WTC11 (cell line): ENCODE measurements around the gene FLT1. TPM values are rescaled to one million over a fixed set of nuclear protein-coding genes. Genes with fewer than 3 reads are reported as not detected.

Source experiments
- ATAC-seq: fragments of 200-7000 bp; cut with Tn5 transposase; 2 replicates; pipeline ENCODE4 v1.10.0; 2021; ENCODE audit warnings: mild to moderate bottlenecking, moderate library complexity
- CTCF ChIA-PET: fragments of 300-600 bp; sonication (Branson Sonifier 250); formaldehyde crosslinking; loops from one replicate; lab custom pipeline; 2021; ENCODE audit warnings: antibody characterized with exemption; lab: Charles Lee
- POLR2A ChIA-PET: fragments of 350-600 bp; sonication (Branson Sonifier 250); formaldehyde crosslinking; loops from one replicate; lab custom pipeline; 2021; ENCODE audit warnings: antibody characterized with exemption; lab: Charles Lee
- DNase-seq: peaks from one replicate; pipeline ENCODE4 v3.0.0; 2021; ENCODE audit warnings: low spot score
- H3K27ac Mint-ChIP-seq: 2 replicates; pipeline ENCODE4 v1.8.0; 2021; ENCODE audit warnings: mixed read lengths
- H3K27me3 Mint-ChIP-seq: 2 replicates; pipeline ENCODE4 v1.8.0; 2021; ENCODE audit warnings: low read depth, mild to moderate bottlenecking, moderate library complexity, mixed read lengths
- H3K36me3 Mint-ChIP-seq: 2 replicates; pipeline ENCODE4 v1.8.0; 2021; ENCODE audit warnings: mixed read lengths
- H3K4me1 Mint-ChIP-seq: 2 replicates; pipeline ENCODE4 v1.8.0; 2022; ENCODE audit warnings: mixed read lengths
- H3K4me3 Mint-ChIP-seq: 2 replicates; pipeline ENCODE4 v1.8.0; 2021; ENCODE audit warnings: mild to moderate bottlenecking, moderate library complexity, mixed read lengths
- H3K9me3 Mint-ChIP-seq: 2 replicates; pipeline ENCODE4 v1.8.0; 2021; ENCODE audit warnings: mixed read lengths
- ATF1 ChIP-seq: sonication (generic); formaldehyde crosslinking; IDR thresholded peaks from 2 replicates; pipeline ENCODE4 v1.8.1; 2023; ENCODE audit warnings: mild to moderate bottlenecking, moderate library complexity, missing genetic modification reagents
- CDX4 ChIP-seq: fragments of 250-450 bp; sonication (Bioruptor Pico); IDR thresholded peaks from 2 replicates; pipeline ENCODE4 v1.9.0; 2021; ENCODE audit warnings: moderate library complexity, mild to moderate bottlenecking, inconsistent platforms, borderline replicate concordance
- E2F5 ChIP-seq: sonication (generic); formaldehyde crosslinking; IDR thresholded peaks from 2 replicates; pipeline ENCODE4 v1.8.1; 2022; ENCODE audit warnings: mild to moderate bottlenecking, moderate library complexity, missing genetic modification reagents
- ETV6 ChIP-seq: sonication (generic); formaldehyde crosslinking; IDR thresholded peaks from 2 replicates; pipeline ENCODE4 v1.8.1; 2022; ENCODE audit warnings: mild to moderate bottlenecking, missing genetic modification reagents
- FOXJ3 ChIP-seq: sonication (generic); formaldehyde crosslinking; IDR thresholded peaks from 2 replicates; pipeline ENCODE4 v1.9.0; 2021; ENCODE audit warnings: missing genetic modification reagents, mild to moderate bottlenecking, borderline replicate concordance
- FOXP4 ChIP-seq: sonication (generic); formaldehyde crosslinking; IDR thresholded peaks from 2 replicates; pipeline ENCODE4 v1.8.0; 2022; ENCODE audit warnings: mild to moderate bottlenecking, missing genetic modification reagents
- GRHL2 ChIP-seq: fragments of 250-450 bp; sonication (Bioruptor Pico); IDR thresholded peaks from 2 replicates; pipeline ENCODE4 v1.8.0; 2022; ENCODE audit warnings: mild to moderate bottlenecking, moderate library complexity; ENCODE audit not compliant: insufficient replicate concordance, severe bottlenecking
- NFATC4 ChIP-seq: fragments of 250-450 bp; sonication (Bioruptor Pico); IDR thresholded peaks from 2 replicates; pipeline ENCODE4 v1.9.0; 2021; ENCODE audit warnings: mild to moderate bottlenecking
- TP53 ChIP-seq: sonication (generic); formaldehyde crosslinking; IDR thresholded peaks from 2 replicates; pipeline ENCODE4 v1.8.1; 2023; ENCODE audit warnings: mild to moderate bottlenecking, missing genetic modification reagents
- USF1 ChIP-seq: sonication (generic); formaldehyde crosslinking; IDR thresholded peaks from 2 replicates; pipeline ENCODE4 v1.8.0; 2022; ENCODE audit warnings: mild to moderate bottlenecking, missing genetic modification reagents
- ZBTB21 ChIP-seq: sonication (generic); formaldehyde crosslinking; IDR thresholded peaks from 2 replicates; pipeline ENCODE4 v1.8.1; 2023; ENCODE audit warnings: mild to moderate bottlenecking, missing genetic modification reagents, borderline replicate concordance
- ZNF281 ChIP-seq: sonication (generic); formaldehyde crosslinking; IDR thresholded peaks from 2 replicates; pipeline ENCODE4 v1.8.0; 2023; ENCODE audit warnings: mild to moderate bottlenecking, missing genetic modification reagents
- ZNF317 ChIP-seq: sonication (generic); formaldehyde crosslinking; IDR thresholded peaks from 2 replicates; pipeline ENCODE4 v1.8.1; 2023; ENCODE audit warnings: low read depth, mild to moderate bottlenecking, moderate library complexity, missing genetic modification reagents, borderline replicate concordance
- ZNF396 ChIP-seq: fragments of 250-450 bp; sonication (Bioruptor Pico); IDR thresholded peaks from 2 replicates; pipeline ENCODE4 v1.8.0; 2021; ENCODE audit warnings: mild to moderate bottlenecking, moderate library complexity, borderline replicate concordance
- total RNA-seq: library from RNA; stranded (reverse); gene quantifications from 3 replicates; pipeline ENCODE4 v1.2.3, GENCODE V29; 2021
- TF ChIP-seq, protein P1 (sequence below): sonication (generic); formaldehyde crosslinking; IDR thresholded peaks from 2 replicates; pipeline ENCODE4 v1.8.1; 2022; ENCODE audit warnings: mild to moderate bottlenecking, missing genetic modification reagents, moderate library complexity, borderline replicate concordance
- TF ChIP-seq, protein P2 (sequence below): fragments of 200-600 bp; IDR thresholded peaks from 2 replicates; pipeline ENCODE4 v1.8.0; 2022; ENCODE audit warnings: antibody characterized with exemption

The FLT1 gene
- total RNA-seq, 1 experiment from 2014 or later, result 66.3 TPM

DNA sequence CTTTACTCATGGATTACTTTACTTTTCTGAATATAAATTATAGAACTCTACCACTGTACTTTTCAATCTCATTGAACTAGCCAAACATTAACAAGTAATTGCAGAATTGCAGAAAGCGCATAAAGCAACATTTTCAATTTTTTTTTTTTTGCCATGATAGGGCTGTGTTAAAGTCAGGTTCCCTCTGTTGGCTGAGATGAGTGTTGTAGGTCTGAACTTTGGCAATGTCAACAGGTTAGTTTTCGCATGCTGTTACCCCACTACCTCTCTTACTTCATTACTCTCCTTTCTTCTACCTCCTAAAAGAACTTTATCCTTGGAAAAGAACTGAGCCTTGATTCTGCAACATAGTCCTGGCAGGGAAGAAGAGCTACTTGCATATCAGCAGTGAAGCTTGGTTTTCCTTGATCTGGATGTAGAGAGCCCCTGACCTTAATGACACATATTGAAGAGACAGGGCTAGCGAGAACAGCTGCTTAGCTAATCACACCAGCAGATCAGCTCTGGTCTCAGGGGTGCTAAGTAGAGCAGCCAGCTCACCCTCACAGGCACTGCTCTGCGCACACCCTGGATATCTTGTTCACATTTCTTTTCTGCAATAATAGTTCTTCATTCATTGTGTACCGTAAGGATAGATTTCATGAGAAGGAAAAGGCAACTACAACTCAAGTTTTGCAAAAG lies 119.5 kb downstream of the FLT1 start:
- POLR2A ChIA-PET, result no interaction called here
- DNase-seq, result no peak
- Mint-ChIP-seq H3K4me3 (no peak overlapping the region), H3K27ac (peak overlapping the region; percentile 65), H3K36me3 (peaks cover 25% of the 10 kb centered on the region), H3K27me3 (no peaks in the 10 kb centered on the region), H3K4me1 (peaks cover 45% of the 10 kb centered on the region), H3K9me3 (no peaks in the 10 kb centered on the region)
- CTCF ChIA-PET, result interaction anchor here (1.1 to 1.3 kb wide), 3 partner anchors 50 to 159 kb away, joined by 3 to 5 read pairs (median 3); no protein-coding TSS in a partner anchor
- TF ChIP-seq ZNF317 (CRISPR knock-in tag) (no peak), ZBTB21 (CRISPR knock-in tag) (no peak), CDX4 (CRISPR knock-in tag) (no peak), FOXP4 (CRISPR knock-in tag) (no peak), ETV6 (CRISPR knock-in tag) (no peak), FOXJ3 (CRISPR knock-in tag) (no peak), E2F5 (CRISPR knock-in tag) (no peak), GRHL2 (CRISPR knock-in tag) (no peak), ZNF396 (CRISPR knock-in tag) (no peak), TP53 (CRISPR knock-in tag) (no peak), ATF1 (CRISPR knock-in tag) (no peak), USF1 (CRISPR knock-in tag) (no peak), NFATC4 (CRISPR knock-in tag) (no peak), ZNF281 (CRISPR knock-in tag) (no peak)
- TF ChIP-seq, protein P1, sequence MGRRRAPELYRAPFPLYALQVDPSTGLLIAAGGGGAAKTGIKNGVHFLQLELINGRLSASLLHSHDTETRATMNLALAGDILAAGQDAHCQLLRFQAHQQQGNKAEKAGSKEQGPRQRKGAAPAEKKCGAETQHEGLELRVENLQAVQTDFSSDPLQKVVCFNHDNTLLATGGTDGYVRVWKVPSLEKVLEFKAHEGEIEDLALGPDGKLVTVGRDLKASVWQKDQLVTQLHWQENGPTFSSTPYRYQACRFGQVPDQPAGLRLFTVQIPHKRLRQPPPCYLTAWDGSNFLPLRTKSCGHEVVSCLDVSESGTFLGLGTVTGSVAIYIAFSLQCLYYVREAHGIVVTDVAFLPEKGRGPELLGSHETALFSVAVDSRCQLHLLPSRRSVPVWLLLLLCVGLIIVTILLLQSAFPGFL (CRISPR knock-in tag), result no peak
- TF ChIP-seq, protein P2, sequence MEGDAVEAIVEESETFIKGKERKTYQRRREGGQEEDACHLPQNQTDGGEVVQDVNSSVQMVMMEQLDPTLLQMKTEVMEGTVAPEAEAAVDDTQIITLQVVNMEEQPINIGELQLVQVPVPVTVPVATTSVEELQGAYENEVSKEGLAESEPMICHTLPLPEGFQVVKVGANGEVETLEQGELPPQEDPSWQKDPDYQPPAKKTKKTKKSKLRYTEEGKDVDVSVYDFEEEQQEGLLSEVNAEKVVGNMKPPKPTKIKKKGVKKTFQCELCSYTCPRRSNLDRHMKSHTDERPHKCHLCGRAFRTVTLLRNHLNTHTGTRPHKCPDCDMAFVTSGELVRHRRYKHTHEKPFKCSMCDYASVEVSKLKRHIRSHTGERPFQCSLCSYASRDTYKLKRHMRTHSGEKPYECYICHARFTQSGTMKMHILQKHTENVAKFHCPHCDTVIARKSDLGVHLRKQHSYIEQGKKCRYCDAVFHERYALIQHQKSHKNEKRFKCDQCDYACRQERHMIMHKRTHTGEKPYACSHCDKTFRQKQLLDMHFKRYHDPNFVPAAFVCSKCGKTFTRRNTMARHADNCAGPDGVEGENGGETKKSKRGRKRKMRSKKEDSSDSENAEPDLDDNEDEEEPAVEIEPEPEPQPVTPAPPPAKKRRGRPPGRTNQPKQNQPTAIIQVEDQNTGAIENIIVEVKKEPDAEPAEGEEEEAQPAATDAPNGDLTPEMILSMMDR, result no peak
- TF ChIP-seq, all 79 proteins: peak for 0
- ATAC-seq, result peak; percentile 43
